Stomach (tissue), 4 donors: Measurements from ENCODE around the gene LTBP4.

Experiments used
- EP300 ChIP-seq: sonication (generic); formaldehyde crosslinking; IDR thresholded peaks from one replicate; pipeline ENCODE4 v1.6.1; 2017; ENCODE audit warnings: antibody characterized with exemption
- POLR2A ChIP-seq, 4 donors: fragments of 450-650 bp; IDR thresholded peaks; one replicate each; pipeline ENCODE4 v1.6.1; 2016; ENCODE audit warnings: antibody characterized with exemption in 4 of 4, control low read depth in 2 of 4, mild to moderate bottlenecking in 1 of 4, moderate library complexity in 1 of 4
- POLR2AphosphoS5 ChIP-seq, 3 donors: sonication (generic); formaldehyde crosslinking; IDR thresholded peaks; one replicate each; pipeline ENCODE4 v1.6.1; 2016; ENCODE audit warnings: antibody characterized with exemption in 3 of 3
- TF ChIP-seq, protein P1 (sequence below), 7 experiments: fragments of 450-650 bp in 4 of 7; fragments of 200-600 bp in 3 of 7; sonication (generic) in 3 of 7; IDR thresholded peaks; one replicate each; pipeline ENCODE4 v1.5.1; 2016 to 2019; ENCODE audit warnings: antibody characterized with exemption in 7 of 7, control low read depth in 2 of 7, mild to moderate bottlenecking in 1 of 7

DNA sequence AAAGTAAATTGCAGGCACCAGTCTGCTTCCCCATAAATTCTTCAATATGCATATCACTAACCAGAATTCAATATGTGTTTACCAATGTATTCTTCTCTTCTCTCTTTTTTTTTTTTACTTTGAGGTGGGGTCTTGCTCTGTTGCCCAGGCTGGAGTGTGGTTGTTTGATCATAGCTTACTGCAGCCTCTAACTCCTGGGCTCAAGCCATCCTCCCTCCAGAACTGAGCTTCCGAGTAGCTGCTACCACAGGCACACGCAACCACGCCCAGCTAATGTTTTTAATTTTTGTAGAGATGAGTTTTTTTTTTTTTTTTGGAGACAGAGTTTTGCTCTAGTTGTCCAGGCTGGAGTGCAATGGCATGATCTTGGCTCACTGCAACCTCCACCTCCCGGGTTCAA lies 16.8 kb downstream of the LTBP4 start:
- TF ChIP-seq, protein P1, sequence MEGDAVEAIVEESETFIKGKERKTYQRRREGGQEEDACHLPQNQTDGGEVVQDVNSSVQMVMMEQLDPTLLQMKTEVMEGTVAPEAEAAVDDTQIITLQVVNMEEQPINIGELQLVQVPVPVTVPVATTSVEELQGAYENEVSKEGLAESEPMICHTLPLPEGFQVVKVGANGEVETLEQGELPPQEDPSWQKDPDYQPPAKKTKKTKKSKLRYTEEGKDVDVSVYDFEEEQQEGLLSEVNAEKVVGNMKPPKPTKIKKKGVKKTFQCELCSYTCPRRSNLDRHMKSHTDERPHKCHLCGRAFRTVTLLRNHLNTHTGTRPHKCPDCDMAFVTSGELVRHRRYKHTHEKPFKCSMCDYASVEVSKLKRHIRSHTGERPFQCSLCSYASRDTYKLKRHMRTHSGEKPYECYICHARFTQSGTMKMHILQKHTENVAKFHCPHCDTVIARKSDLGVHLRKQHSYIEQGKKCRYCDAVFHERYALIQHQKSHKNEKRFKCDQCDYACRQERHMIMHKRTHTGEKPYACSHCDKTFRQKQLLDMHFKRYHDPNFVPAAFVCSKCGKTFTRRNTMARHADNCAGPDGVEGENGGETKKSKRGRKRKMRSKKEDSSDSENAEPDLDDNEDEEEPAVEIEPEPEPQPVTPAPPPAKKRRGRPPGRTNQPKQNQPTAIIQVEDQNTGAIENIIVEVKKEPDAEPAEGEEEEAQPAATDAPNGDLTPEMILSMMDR (IDR thresholded peaks at IDR 0.05): no peak
- TF ChIP-seq POLR2A (IDR thresholded peaks at IDR 0.05) (no peak), POLR2AphosphoS5 (IDR thresholded peaks at IDR 0.05) (no peak), EP300 (no peak)
